ENCODE data around the gene CAMK1D. TPM values are rescaled to one million over a fixed set of nuclear protein-coding genes. Genes with fewer than 3 reads are reported as not detected.
A peak's percentile ranks its signal among the peaks of the same experiment; 100 is the strongest.
"Not testable (repeated sequence)": the region's sequence is repeated elsewhere in the genome, so short reads cannot be mapped to it uniquely, and the experiment has no call there.

Gene CAMK1D
- total RNA-seq, 1 donor from 2014 or later, result 1.5 TPM

DNA sequence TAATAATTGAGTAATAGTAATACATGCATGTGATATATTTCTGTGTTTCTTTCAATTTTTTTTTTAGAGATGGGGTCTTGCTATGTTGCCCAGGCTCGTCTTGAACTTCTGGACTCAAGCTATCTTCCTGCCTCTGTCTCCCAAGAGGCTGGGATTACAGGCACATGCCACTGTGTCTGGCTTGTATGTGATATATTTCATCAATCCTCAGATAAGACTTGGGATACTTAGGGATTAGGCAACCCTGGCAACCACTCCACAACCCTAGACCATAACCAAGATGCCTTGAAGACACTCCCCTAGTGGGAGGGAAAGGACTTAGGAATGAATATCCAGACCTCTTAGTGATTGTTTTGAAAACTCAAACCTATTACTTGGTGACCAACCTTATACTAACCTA, 497.4 kb downstream of the CAMK1D start:
- peak; percentile 13 for DNase-seq (ENCODE audit: low read depth)

DNA sequence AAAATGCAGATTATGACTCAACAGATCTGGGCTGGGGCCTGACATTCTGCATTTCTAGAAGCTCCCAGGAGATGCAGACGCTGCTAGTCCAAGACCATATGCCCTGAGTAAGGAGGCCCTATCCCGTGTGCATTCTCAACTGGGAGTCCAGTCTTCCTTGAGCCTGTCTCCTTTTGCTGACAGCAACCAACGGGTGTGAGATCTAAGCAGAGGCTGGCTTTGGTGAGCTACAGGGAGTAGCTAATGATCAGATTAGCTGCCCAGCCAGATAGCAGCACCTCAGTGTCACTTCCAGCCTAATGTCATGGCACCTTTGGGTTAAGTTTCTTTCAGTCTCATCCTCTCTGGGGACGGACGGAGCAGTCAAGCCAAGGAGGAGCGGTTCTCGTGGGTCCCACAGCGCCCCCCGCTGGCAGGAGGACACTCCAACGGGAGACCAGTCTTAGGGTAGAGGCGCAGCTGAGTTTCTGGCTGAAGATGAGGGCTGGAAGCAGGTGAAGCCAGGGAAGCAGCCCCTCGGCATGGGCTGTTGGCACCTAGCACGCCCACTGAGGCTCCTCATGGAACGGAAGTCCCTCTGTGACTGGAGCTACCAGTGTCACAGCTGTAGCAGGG, 498.1 kb downstream of the CAMK1D start:
- no peak for DNase-seq (ENCODE audit: low read depth)

DNA sequence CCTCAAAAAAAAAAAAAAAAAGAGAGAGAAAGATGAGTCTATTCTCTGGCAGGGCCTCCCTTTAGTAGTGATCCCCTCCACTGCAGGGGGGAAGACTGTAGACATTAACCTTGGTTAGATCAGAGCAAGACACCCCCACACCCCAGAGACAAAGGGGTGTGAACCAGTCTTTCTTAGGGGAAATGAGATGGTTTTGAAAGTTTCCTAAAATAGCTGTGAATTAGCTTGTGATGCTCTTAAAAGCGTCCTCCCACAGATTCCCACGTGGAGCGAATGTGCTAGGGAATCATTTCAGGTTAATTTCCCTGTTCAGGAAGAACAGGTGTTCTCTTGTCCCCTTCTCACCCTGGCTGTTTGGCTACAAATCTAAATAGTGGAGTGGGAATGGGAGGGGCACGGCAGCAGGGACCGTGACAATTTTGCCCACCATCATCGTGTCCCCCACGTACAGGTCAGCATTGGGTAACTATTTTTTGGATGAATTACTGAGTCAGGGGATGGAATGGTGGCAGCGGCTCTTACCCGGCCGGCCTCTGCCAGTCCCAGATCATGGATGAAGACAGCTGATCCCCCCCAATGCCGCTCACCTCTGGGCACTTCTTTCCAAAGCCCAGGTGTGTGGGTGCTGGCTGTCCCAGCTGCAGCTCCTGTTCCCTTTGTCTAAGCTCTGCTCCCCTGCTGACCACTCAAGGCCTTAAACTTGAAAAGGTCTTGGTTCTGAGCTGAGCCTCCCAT, 499.3 kb downstream of the CAMK1D start:
- DNase-seq (ENCODE audit: low read depth), result no peak

DNA sequence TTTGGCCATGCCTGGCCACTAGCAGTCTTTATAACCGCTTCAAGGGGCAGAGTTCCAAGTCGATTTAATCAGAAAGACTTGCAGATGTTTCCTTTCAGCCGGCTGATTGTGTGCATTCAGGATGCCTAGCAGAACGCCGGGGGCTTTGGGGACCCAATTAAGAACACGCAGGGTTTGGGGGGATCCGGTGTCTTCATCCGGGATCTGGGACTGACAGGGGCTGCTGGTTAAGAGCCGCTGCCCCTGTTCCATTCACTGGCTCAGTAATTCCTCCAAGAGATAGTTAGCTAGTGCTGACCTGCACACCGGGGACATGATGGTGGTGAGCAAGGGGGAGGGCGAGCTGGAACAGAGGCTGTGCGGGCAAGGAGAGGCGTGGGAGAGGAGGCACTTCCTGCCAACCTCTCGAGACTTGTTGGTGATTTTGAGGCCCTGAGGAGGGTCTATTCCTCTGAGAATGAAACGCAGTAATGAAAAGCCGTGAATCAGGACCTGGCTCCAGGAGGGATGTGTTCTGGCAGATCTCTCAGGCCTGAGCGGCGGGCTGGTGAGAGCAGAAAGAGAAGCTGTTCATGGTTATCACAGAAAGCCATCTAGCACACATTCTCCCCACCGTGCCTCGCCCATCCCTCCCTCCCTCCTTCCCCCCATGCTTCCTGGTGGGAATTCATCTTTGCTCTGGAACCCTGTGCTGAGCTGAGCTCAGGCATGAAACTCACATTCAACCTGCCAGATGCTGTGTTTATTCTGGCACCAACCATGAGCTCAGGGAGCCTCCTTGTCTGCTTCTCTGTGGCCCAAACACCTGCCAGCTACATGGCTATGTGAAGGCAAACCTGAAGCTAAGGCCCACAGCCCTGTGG, 500.2 kb downstream of the CAMK1D start:
- no peak for DNase-seq (ENCODE audit: low read depth)

DNA sequence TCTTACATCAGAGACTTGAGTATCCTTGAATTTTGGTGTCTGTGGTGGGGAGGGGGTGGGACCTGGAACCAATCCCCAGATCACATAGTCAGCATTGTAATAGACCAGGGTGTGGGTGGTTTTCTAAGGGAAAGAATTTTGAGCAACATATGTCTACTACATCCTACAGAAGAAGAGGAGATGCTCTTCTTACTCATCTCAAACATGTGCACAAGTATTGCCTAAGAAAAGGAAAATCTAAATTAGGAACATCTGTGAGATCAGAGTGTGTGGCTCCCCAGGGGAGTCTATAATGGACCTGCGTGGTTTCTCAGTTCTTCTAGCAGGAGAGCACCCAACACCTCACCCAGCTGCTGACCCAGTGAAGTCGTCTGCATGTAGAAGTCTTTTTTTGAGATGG, 503.3 kb downstream of the CAMK1D start:
- no peak for DNase-seq (ENCODE audit: low read depth)

DNA sequence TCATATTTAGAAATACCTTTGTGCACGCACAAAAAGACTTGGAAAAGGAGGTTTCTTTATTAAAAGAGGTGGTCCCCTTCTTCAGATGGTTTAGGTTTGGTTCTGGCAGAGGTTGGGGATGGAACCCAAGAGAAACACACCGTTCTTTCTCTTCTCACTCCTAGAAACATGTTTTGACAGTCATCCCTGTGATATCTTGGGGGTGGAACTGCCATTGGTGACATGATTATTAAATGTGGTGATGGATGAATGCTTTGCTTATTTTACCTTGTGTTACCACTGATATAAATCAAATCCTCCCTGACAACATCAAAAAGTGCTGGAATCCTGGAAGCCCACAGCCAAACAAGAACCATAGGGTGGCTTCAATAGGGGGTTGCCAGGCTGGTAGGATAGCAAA, 505.6 kb downstream of the CAMK1D start:
- no peak for DNase-seq (ENCODE audit: low read depth)

DNA sequence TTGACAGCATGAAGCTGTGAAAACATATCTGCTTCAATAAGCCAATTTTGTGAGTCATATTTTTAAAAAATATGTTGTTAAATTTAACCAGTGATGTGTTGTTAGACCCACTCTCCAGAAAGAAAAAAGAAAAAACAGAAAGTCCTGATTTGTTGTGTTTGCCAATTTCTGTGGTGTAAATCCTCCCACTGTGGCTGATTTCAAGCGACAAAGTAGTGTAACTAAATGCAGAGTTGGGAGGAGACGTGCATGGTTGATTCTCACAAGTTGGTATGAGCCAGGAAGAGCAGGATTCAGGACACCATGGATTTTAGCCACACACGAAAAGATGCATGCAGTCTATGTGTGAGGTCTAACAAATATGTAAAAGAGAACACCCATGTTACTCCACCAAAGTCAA, 513.1 kb downstream of the CAMK1D start:
- DNase-seq (ENCODE audit: low read depth), result no peak

DNA sequence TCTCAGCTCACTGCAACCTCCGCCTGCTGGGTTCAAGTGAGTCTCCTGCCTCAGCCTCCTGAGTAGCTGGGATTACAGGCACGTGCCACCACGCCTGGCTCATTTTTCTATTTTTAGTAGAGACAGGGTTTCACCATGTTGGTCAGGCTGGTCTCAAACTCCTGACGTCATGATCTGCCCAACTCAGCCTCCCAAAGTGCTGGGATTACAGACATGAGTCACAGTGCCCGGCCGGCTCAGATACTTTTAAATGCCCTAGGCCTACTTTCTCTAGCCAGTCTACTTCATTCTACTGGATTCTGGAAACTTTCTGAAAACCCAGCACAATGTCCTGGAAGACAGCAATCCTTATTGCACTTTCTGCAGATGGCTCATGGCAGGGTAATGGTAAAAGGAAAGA, 516.2 kb downstream of the CAMK1D start:
- not testable (repeated sequence) for DNase-seq (ENCODE audit: low read depth)

DNA sequence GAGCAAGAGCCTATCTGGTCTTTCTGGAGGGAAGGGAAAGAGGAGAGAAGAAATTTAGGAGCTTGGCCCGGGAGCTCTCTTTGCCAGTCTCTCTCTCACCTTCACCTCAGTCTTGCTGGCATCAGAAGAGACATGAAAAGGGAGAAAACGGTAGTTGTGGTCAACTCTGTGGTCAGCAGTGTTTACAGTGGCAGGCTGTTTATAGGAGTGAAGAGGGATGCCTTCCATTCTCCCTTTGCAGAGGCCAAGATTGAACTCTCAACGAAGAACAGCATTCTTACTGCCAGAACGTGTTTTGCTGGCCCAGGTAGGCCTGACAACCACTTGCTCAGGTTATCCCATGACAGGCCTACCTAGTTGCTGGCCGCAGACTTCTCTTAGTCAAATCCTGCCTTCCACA, 518.9 kb downstream of the CAMK1D start:
- no peak for DNase-seq (ENCODE audit: low read depth)

DNA sequence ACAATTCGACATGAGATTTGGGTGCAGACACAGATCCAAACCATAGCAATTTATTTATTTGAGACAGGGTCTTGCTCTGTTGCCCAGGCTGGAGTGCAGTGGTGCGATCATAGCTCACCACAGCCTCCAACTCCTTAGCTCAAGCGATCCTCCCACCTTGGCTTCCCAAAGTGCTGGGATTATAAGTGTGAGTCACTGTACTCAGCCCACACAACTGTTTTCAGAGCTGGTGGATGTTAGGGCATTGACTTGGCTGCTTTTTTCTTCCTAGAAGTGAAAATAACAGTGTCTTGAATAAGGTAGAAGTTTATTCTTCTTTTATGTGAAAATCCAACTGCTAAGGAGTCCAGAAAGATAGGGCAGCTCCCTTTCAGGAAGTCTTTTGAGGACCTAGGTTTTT, 520.1 kb downstream of the CAMK1D start:
- DNase-seq (ENCODE audit: low read depth), result no peak

DNA sequence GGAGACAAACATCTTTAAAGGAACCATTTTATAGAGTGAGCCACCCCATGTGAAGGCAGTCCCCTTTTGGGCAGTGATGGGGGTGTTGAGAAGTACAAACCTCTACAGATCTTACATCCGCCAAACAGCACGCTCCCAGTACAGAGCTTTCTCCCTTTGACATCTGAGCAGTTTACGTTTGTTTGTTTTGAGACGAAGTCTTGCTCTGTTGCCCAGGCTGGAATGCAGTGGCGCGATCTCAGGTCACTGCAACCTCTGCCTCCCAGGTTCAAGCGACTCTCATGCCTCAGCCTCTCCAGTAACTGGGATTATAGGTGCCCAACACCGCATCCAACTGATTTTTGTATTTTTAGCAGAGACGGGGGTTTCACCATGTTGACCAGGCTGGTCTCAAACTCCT, 523.2 kb downstream of the CAMK1D start:
- DNase-seq (ENCODE audit: low read depth), result no peak

DNA sequence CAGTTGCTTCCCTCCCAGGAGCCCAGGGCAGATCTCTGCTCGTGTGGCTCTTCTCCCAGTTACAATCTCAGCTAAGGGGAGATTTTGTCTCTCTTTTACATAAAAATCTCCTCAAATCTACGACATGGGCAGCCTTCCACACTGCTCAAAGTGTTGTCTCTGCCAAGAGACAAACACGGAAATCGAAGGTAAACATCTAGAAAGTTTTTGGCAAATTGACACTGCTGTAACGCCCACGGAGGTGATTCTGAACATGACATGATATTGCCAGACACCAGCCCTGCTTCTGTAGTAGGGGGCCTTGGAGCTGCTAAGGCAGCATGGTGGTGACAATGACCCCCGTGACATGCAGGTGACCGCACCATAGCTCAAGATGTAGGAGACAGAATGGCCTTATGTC, 523.8 kb downstream of the CAMK1D start:
- DNase-seq (ENCODE audit: low read depth), result no peak

DNA sequence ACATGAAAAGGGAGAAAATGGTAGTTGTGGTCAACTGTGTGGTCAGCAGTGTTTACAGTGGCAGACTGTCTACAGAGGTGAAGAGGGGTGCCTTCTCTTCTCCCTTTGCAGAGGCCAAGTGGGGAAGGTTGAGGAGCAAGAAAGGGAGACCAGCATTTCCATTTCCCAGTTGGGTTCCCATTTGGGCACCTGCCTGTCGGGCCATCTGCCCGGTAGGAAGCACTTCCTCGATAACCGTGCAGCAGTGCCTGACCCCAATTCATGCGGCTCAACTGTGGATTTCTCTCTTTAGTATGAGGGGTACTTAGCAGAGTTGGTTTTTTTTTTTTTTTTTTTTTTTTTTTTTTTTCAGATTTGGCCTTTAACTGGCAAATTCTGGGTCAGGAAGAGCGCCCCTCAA, 525.2 kb downstream of the CAMK1D start:
- DNase-seq (ENCODE audit: low read depth), result no peak

DNA sequence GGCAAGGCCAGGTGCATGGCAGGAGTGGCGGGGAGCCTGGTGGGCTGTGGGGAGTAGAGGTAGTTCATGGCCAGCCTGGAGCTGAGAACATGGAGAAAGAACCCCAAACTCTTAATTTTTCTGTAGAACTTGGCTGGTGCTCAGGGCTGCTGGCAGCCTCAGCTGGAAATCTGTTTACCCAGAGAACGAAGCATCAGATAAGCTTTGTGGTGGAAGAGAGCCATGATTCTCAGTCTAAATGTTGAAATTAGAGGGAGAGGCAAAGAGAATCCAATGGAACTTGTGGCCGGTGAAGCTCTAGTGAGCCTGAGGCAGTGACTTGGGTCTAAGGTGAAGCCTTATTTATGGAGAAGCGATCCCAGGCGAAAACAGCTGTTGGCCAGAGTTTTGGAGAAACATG, 525.8 kb downstream of the CAMK1D start:
- no peak for DNase-seq (ENCODE audit: low read depth)

DNA sequence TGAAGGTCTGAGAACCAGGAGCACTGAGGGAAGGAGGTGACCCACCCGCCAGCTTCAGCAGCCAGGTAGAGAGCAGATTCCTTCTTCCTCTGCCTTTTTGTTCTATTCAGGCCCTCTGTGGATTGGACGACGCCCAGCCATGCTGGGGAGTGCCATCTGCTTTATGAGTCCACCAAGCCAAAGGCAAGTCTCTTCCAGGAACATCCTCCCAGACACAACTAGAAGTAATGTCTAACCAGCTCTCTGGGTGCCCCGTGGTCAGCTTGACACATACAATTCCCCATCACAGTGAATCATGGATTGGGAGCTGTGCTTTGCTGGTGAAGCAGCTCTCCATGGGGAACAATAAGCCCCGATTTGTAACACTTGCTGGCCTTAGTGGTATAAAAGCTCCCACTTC, 526.9 kb downstream of the CAMK1D start:
- no peak for DNase-seq (ENCODE audit: low read depth)

DNA sequence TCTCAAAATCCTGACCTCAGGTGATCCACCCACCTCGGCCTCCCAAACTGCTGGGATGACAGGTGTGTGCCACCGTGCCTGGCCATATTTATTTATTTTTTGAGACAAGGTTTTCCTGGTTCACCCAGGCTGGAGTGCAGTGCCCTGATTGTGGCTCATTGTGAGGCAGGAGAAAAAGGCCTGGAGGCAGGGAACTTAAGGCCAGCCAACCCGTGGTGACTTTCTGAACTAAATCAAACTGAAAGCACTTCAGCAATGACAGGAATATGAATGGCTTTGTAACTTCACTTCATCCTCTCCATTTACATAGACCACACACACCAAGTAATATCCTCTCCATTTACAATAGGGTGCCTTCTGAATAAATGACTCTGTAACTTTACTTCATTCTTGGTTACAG, 527.8 kb downstream of the CAMK1D start:
- no peak for DNase-seq (ENCODE audit: low read depth)

DNA sequence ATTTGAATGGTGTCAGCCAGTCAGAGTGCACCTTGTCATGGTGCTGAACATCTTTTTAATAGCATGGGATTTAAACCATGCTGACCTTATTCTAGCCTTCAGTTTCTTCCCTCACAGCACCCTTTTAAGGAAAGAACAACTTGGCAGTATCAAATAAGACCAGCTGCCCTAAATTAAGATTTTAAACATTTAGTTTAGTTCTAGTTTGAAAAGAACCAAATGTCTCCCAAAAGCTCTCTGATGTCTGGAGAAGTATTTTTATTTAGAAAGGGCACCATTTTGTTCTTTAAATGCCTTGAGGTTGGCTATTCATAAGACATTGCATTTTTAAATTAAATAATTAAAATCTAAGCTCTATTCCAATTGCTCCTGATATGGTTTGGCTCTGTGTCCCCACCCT, 531.1 kb downstream of the CAMK1D start:
- DNase-seq (ENCODE audit: low read depth), result no peak

DNA sequence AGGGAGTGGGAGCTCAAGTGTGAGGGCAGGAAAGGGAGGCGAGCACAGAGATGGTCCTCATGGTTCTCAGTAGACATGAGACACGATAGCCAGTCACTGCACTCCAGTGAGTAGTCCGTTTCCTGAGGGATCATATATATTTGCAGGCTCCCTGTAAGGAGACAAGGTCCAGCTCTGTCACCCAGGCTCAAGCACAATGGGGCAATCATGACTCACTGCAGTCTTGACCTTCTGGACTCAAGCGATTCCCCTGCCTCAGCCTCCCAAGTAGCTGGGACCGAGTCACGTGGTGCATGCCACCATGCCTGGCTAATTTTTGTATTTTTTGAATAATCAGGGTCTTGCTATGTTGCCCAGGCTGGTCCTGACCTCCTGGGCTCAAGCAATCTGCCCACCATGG, 535.5 kb downstream of the CAMK1D start:
- DNase-seq (ENCODE audit: low read depth), result no peak

Other genes starting within 250 kb of the CAMK1D start
- 9.4 and 17.5 TPM in 2 replicates for gene SEC61A2, start 219.9 kb upstream of the CAMK1D start, total RNA-seq
- gene NUDT5, start 153.7 kb upstream of the CAMK1D start, total RNA-seq, result 90.3 and 91.0 TPM in 2 replicates
- 161 and 186 TPM in 2 replicates for gene CDC123, start 153.4 kb upstream of the CAMK1D start, total RNA-seq